Measurements from ENCODE around the gene EPS15.
"Not testable (repeated sequence)": the region's sequence is repeated elsewhere in the genome, so short reads cannot be mapped to it uniquely, and the experiment has no call there.

Gene EPS15

DNA sequence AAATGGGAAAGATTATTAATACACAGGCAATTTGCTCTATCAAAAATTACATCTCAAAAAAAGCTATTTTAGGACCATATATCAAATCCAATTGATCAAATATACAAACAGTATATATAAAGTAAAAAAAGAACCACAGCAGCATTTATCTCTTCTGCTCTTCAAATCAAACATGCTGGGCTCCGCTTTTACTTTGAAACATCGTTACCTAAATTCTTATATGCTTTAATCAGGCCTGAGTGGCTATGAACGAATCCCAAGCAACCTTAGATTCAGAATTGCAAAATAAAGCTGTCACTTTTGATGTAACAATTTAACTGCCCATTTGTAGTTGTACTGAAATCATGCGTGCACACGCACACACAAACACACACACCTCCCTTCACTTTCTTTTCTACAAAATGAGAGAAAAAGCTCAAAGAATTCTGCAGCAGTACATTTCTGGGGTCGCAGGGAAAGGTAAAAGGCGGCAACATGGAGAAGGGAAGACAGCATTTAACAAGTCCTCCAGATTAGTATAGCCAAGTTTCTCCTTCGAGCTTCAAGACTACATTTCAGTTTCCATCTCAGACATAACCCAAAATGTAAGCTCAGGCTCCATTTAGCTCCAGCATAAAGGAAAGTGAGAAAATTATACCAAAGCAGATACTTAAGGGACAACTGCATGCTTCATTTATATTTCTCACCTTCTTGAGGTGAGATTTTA is 96.5 kb downstream of the EPS15 start:
- DNase-seq = no peak

DNA sequence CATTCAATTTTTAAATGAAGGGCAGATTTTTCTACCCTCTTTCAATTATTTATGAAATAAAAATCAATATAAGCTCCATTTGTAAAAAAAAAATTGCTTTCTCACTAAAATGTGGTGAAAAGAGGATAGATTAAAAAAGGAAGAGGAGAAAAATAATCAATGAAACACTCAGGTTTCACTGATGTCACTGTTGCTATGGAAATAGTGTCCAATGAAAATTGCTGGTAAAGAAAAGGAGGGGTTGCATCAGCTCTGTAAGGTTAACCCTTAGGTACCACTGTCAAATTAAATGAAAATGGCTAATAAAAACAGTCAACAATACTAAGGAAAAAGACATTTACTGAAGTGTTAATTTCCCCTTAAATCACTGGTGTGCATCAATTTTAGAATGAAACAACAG is 97.1 kb downstream of the EPS15 start:
- DNase-seq = peak; percentile 14

DNA sequence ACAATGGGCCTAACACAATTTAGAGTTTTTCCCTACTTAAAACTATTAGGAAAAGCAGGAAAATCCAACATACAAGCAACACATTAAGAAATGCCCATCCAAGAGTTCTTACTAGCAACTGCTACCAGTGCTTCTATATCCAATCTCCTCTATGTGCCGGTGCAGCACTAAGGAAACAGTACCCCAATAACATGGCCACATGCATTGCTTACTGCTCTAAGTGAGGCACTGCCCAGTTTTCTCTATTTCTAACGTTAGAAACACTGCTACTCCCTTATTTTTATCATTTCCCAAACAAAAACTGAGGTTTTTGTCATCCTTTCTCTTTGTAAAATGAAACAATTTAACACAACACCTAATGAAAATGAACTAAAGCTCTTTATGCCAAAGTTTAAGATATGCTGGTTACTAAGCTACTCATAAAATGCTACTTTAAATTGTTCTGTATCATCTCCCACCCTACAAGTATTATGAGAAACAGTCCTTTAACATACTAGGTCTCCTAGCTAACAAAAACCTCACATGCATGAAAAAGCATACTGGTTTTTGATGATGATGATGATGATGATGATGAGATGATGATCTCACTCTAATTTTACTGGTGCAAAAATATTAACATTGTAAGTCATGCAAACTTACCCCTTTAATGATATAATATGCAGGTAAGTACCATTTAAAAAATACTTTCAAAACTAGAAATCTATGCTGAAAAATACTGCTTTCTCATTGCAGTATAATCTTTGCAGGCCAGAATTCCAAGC is 98.0 kb downstream of the EPS15 start:
- DNase-seq = no peak

DNA sequence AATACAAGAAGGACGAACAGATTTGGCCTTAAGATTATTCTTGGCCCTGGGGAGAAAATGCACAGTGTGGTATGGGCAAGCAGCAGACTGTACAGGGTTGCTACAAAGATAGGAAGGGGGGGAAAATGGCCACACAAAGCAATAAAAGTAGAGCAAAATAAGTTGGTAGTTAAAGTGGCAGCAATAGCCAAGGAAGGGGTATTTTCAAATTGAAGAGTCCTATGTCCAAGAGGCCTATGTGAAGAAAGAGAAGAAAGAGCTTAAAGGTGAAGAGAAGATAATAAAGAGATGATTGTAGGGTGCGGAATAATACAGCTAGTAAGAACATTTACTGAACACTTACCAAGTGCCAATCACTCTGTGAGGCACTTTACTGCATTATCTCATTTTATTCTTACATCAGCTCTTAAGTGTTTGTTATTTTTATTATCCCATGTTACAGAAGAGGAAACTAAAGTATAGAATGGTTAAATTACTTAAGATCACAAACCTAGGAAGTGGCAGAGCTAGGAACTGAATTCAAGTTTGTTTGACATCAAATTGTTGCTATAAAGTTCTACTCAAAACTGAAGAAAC is 100.6 kb downstream of the EPS15 start:
- no peak for DNase-seq

DNA sequence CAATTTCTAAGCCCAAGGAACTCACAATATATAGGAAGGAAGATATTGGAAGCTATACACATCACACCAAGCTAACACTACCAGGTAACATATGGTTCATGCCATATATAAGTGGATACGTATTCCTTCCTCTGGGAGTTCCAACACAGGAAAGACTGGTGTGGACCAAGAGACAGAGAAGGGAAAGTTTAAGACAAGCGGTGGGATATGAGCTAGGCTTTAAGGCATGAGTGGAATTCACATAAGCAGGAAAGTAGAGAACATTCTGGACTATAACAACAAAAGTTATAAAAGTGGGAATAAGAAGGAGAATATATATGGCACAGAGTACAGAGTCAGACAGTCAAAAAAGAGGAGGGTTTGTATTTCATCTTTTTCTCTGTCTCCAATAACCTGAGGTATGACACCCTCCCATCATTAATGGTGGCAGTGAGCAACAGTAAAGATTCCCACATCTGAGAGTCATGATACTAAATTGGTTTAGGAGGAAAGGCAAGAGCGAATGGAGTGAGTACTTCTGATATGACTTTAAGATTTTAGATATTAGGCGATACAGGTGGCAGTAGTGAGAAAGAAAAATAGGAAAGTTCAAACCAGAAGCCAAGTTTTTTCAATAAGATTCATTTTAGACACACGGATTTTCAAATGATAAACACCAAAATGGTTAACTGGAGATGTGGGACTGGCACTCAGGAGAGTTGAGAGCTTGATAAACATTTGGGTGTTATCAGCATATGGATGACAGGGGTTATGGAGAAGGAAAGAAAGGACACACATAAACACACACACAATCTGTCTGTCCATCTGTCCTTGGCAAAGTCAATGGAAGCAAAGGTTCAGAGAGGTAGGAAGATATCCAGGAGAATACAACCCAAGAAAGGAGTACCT is 101.3 kb downstream of the EPS15 start:
- DNase-seq = no peak

DNA sequence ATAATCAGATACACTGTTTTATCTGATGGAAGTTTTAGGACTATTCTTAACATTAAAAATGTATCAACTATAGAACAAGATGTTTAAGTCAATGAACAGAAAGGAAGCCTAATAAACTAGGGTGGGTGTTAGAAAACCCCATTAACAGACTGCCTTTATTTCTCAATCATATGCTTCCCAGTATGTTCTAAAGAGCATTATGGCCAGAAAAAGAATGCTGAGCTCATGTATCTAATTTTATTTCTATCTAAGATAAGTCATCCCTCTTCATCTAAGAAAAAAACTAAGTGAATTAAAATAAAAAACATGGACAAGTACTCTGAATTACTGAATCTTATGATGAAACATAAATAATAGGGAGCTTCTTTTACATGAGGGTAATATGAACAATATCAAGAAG is 102.2 kb downstream of the EPS15 start:
- DNase-seq = no peak

DNA sequence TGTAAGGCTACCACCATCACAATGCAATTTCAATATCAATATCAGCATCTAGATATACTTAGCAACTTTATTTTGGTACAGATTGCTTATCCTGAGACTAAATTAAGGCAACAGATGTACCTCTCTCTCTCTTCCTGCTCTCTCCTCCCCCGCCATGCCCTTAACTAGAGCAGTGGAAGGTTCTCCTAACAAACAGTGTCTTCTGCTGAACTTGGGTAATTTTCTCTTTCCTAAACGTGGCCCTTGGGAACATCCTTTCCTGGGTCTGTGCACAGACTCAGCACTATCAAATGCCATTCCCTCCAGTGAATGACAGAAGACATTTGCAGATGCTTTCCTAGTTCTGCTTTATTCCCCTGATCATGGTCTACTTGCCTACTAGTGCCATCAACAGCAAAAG is 103.1 kb downstream of the EPS15 start:
- DNase-seq = no peak

DNA sequence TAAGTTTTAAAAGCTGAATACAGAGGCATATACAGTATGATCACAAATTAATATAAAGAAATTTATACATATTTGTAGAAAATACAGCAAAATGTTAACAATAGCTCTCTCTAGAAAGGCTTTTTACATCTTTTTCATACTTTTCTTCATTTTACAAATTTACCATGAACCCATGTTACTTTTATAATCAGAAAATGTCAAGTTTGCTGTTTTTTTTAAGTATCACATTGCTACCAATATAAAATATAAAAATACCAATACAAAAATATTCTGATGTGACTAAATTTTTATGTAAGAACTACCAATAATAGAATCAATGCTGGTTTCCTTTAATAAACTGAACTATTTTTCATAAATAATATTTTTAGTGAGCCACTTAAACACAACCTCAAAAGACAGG is 104.3 kb downstream of the EPS15 start:
- no peak for DNase-seq

DNA sequence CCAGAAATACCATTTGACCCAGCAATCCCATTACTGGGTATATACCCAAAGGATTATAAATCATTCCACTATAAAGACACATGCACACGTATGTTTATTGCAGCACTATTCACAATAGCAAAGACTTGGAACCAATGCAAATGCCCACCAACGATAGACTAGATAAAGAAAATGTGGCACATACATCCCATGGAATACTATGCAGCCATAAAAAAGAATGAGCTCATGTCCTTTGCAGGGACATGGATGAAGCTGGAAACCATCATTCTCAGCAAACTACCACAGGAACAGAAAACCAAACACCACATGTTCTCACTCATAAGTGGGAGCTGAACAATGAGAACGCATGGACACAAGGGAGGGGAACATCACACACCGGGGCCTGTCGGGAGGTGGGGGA is 107.2 kb downstream of the EPS15 start:
- not testable (repeated sequence) for DNase-seq

DNA sequence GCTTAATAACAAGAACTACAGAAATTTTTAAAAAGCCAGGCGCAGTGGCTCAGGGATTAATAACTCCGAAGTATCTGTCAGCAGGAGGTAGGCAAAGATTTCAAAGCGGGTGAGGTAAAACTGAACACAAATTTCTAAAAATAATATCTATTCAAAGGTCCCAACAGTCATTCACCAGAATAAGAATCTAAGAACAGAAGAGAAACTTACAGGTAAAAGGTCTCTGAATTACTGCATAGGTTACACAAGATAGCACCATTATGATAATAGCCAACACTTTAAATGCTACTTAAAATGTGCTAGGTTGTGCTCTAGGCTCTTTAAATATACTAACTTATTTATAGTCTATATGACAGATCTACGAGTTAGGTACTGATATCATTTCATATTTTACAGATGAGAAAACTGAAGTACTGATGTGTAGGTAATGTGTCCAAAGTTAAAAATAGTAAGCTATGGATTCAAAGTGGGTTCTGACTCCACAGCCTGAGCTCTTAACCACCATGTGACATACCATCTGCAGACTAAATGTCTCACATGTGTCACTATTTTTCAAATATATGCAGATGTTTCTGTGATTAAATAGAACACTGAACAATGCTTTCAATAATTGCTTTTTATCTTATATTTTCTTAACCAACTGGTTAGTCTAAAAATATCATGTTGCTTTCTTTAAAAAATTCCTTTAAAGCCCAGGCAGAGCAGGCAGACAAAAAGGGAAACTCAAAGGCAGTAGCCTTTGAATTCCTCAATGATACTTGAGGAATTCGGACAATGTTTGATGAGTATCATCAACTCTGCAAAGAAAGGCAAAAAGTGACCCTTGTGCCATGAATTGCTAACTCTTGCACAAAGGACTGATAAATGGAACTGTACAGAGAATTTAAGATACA is 108.3 kb downstream of the EPS15 start:
- DNase-seq = no peak

DNA sequence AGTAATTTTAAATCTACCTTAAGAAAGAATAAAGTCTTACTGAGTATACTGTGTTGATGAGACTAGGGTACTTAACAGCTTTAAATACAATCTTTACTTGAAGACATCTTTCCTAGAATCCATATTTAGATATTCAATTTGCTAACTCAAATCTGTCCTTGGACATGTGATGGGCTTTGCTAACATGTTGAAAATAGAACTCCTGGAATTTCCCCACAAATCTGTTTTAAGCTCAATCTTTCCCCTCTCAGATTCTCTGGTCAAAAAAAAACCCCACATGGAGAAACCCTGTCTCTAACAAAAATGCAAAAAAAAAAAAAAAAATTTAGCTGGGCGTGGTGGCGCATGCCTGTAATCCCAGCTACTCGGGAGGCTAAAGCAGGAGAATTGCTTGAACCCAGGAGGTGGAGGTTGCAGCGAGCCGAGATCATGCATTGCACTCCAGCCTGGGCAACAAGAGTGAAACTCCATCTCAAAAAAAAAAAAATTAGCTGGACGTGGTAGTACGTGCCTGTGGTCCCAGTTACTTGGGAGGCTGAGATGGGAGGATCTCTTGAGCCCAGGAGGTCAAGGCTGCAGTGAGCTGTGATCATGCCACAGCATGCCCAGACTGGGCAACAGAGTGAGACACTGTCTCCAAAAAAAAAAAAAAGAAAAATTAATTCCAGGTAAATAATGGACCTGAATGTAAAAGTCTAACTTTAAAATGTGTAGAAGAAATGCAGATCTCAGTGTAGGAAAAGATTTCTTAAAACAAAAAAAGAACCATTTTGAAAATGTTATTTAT is 109.1 kb downstream of the EPS15 start:
- not testable (repeated sequence) for DNase-seq

DNA sequence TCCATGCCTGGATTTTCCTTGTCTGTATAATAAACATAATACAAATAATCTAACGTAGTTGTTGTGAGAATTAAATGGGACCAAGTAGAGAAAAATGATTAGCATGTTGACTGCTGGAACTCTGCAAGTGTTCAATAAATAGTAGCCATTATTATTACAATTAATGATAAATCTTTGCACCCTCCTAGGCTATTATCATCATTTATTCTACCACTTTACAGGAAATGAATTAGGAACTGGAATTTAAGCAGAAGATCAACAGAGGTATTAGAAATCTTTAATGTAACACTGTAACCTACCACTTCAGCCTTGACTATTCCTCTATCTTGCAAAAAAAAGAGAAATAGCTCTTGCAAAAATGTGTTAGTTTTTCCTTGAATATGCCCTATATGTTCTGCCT is 126.8 kb downstream of the EPS15 start:
- no peak for DNase-seq

DNA sequence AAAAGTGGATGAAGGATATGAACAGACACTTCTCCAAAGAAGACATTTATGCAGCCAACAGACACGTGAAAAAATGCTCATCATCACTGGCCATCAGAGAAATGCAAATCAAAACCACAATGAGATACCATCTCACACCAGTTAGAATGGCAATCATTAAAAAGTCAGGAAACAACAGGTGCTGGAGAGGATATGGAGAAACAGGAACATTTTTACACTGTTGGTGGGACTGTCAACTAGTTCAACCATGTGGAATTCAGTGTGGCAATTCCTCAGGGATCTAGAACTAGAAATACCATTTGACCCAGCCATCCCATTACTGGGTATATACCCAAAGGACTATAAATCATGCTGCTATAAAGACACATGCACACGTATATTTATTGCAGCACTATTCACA is 128.4 kb downstream of the EPS15 start:
- DNase-seq = not testable (repeated sequence)

DNA sequence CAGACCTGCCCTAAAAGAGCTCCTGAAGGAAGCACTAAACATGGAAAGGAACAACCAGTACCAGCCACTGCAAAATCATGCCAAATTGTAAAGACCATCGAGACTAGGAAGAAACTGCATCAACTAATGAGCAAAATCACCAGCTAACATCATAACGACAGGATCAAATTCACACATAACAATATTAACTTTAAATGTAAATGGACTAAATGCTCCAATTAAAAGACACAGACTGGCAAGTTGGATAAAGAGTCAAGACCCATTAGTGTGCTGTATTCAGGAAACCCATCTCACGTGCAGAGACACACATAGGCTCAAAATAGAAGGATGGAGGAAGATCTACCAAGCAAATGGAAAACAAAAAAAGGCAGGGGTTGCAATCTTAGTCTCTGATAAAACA is 131.8 kb downstream of the EPS15 start:
- not testable (repeated sequence) for DNase-seq

DNA sequence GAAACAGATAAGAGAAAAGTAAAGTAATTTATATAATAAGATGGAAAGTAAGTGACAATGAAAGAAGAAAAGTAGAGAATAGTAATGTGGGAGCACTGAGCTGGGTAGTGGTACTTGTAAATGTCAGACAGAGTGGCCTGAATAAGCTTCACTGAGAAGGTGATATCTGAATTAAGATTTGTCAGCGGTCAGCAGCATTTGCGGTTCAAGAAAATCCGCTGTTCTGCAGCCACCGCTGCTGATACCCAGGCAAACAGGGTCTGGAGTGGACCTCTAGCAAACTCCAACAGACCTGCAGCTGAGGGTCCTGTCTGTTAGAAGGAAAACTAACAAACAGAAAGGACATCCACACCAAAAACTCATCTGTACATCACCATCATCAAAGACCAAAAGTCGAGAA is 132.8 kb downstream of the EPS15 start:
- DNase-seq = not testable (repeated sequence)

DNA sequence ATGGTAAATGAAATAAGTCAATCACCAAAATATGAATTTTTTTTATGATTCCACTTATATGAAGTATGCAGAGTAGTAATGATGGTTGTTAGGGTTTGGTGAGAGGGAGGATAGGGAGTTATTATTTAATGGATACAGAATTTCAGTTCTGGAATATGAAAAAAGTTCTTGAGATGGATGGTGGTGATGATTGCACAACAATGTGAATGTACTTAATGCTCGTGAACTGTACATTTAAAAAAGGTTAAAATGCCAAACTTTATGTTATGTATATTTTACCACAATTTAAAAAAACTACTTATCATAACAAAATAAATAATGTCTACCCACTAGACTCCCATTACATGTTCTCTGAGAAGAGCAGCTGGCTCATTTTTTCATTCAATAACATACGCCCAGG is 133.3 kb downstream of the EPS15 start:
- DNase-seq = no peak

DNA sequence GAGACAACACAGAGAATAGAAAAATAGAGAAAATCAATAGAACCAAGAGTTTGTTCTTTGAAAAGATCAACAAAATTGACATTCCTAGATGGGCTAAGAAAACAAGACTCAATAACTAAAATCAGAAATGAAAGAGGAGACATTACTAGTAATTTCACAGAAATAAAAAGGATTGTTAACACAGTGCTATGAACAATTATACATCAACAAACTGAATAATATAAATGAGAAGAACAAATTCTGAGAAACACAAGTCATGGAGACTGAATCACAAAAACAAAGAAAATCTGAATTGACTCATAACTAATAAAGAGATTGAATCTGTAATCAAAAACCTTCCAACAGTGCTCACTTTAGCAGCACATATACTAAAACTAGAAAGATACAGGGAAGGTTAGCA is 137.1 kb downstream of the EPS15 start:
- no peak for DNase-seq

DNA sequence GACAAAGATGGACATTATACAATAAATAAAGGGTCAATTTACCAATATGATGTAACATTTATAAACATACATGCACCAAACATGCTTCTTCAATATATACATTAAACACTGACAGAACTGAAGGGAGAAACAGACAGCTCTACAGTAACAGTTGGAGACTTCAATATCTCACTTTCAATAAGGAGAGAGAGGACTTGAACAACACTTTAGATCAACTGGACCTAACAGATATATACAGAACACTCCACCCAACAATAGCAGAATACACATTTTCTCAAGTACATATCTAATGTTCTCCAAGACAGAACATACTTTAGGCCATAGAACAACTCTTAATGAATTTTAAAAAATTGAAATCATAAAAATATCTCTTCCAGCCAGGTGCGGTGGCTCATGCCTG is 138.1 kb downstream of the EPS15 start:
- DNase-seq = no peak

DNA sequence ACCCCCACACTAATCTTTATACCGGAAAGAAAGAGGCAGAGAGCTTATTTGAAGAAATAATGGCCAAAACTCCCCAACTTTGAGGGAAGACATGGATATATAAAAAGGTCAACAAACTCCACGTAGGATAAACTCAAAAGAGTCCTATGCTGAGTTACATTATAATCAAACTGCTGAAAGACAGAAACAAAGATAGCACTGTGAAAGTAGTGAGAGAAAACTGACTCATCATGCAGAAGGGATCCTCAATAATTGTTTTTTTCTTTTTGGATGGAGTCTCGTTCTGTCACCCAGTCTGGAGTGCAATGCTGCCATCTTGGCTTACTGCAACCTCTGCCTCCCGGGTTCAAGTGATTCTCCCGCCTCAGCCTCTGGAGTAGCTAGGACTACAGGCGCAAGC is 140.2 kb downstream of the EPS15 start:
- DNase-seq = no peak

DNA sequence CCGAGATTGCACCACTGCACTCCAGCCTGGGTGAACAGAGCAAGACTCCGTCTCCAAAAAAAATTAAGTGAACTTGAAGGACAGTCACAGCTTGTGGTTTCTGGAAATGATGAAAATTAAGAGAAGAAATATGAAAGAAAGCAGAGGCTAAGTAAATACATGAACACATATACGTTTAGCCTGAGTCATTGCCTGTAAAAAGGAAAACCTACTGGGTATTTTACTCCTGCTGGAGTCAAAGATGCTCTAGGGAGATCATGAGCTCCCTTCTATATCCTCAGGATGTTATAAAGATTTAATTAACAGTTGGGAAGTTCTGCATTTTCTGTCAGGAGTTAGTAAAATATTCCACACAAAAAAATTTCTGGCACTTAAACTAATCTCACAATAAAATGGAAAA is 145.2 kb downstream of the EPS15 start:
- no peak for DNase-seq

DNA sequence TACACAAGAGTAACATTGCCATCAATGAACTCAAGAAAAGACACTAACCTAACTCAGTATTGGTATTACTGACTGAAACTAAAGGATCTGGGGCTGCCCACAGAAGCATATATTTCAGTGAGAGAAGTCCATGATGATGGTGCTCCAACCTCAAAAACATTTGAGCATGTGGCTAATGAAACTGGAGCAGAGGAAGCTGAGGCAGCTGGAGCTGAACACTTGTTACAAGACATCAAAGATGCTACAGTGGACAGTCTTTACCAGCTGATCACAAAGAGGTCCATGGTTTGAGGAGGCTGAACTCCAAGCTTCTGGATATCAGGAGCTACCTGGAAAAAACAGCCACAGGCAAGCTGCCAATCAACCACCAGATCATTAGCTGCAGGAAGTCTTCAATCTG is 146.5 kb downstream of the EPS15 start:
- DNase-seq = no peak
